ENCODE data around the gene CR1L.
"Not testable (repeated sequence)": the region's sequence is repeated elsewhere in the genome, so short reads cannot be mapped to it uniquely, and the experiment has no call there.

Gene CR1L

GRCh38 chr1:207747627-207748492, 102.9 kb downstream of the CR1L start:
- DNase-seq, result no peak

DNA sequence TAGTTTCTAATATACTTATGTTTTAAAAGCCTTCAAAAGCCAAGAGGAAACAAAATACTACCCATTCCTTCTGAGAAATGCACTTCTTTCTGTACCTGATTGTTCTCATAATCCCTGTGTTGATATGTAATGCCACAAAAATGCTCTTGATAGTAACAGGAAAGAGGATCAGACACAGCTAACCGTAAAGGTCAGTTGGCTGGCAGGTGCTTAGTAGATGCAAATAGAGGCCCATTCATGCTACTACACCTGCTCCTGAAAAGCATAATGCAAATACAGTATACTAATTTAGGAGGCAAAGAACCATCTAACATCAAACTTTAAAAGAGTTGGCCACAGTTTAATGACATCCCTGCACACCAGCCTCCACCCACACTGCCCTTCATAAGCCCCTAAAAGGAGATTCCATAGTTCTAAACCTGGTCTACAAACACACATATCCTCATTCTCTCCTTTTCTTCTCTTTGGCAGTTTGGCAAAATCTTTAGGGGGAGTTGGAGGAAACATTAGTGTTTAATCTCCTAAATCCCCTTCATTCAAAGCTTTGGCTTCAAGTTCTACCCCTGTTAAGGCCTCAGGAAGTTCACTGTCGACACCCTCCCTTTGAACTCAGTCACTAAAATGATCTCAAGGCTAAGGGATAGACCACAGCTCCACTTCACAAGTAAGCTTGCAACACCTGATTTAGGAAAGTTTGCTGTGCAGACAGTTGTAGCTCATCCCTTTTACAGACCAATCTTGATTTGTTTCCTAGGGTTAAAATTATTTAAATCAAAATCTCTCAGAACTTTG, 104.0 kb downstream of the CR1L start:
- no peak for DNase-seq

GRCh38 chr1:207750631-207751305, 105.8 kb downstream of the CR1L start:
- DNase-seq, result no peak

DNA sequence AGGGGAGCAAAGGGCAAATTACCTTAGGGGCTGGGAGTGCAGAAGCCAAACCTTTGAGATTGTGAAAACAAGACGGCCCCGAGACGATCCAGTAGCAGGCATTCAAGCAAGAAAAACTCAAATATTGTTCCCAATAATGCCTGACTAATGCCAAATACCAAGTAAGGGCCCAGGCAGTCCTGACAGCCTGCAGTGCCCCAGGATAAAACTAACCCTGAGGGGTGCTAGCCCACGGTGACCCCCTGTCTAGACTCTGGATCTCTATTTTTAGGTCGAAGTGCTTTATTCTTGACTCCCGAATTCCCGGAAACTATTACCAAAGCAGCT, 106.5 kb downstream of the CR1L start:
- DNase-seq, result not testable (repeated sequence)

DNA sequence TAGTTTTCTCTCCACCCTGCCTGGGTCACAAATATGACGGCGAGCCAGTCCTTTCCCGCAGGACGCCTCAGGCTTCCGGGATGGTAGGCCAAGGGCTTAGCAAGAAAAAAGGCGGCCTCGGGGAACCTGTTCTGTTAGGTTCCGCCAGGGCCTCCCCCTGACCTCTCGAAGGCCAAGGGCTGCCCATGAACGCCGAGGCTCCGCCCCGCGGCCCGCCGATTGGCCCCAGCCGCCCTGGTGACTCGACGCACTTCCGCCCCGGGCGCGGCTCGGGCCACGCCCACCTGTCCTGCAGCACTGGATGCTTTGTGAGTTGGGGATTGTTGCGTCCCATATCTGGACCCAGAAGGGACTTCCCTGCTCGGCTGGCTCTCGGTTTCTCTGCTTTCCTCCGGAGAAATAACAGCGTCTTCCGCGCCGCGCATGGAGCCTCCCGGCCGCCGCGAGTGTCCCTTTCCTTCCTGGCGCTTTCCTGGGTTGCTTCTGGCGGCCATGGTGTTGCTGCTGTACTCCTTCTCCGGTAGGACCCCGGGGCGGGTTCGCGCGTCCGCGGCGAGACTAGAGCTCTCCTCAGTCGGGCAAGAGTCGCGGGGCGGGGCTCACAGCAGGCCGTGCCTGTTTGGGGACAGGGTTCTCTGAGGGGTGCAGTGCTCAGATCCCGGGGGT, 107.0 kb downstream of the CR1L start, which contains the start of gene CD46:
TSS of gene CD46 (plus strand) at position 265 of the 666 bp plus-strand sequence. CDS start at position 424, 159 bp downstream.
- peak; percentile 82 for DNase-seq

GRCh38 chr1:207752456-207752998, 107.6 kb downstream of the CR1L start:
- no peak for DNase-seq

GRCh38 chr1:207753611-207754010, 108.7 kb downstream of the CR1L start:
- DNase-seq, result no peak

DNA sequence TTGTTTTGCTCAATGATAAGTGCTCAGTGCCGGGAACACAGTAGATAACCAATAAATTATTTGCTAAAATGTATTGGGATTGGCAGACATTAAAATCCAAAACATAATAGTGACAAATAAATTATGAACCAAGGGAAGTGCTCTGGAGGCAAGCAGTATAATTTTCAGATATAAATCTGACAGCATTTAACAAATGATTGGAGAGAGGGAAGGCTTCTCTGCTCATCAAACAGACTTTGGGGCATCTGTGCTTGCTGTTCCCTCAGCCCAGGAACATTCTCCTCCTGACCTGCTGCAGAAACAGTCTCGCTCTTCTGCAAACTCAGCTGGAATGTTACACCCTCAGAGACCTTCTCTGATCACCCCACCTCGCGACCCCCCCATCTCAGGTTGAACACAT, 109.1 kb downstream of the CR1L start:
- no peak for DNase-seq

- DNase-seq, result no peak
Measured at GRCh38 chr1:207754974-207755700, 110.2 kb downstream of the CR1L start.

DNA sequence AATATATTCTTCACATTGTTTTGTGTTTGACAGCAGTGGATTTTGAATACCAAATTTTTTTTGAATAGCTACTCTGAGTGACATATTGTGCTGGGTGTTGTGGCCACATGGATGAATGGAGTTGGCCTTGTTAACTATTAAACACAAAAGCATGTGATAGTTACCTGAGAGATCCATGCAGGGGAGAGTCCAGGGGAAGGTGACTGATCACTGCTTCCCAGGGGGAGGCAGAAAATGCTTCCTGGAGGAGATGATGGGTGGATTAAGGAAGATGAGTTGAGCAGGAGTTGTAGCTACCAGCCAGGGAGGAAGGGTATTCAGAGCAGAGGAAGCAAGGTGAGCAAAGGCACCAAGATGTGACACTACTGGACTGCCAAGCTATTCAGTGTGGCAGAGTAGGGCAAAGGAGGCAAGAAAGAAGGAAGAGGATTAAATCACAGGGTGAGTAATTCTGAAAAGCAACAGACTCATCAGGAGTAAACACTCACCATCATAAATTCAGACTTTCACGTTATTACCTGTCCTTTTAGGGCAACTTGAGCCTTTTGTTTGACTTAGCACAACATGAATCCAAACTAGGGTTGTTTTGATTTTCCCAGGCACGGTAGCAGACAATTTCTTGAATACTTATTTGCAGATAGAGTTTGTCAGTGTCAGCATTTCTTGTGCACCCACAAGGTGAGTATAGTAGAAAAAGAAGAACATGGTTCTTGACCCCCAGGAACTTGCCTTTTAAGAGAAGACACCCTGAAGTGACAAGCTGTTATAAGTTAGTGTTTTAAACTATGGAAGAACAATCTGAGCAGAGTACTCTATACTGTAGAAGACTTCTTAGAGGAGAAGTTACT, 111.1 kb downstream of the CR1L start:
- no peak for DNase-seq

GRCh38 chr1:207762622-207763021, 117.7 kb downstream of the CR1L start:
- DNase-seq, result no peak

- DNase-seq, result no peak
Measured at GRCh38 chr1:207763091-207763490, 118.2 kb downstream of the CR1L start.

DNA sequence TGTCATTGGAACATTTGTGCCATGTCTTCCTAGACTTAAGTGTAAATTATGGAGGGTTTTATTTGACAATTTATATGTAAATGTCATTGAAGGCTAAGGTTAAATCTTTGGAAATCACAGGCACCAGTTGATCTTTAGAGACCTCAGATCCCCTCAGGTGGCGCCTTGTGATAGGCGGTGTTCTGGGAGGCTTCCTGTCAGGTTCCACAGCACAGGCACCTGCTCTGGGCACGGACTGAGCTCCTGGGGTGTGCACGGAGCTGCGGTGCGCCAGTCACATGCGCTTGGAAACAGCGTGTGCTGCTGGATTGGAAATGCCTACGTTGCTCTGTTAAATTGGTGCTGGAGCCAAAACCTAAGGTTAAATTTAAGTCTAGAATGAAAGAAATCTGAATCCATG, 119.0 kb downstream of the CR1L start:
- no peak for DNase-seq

DNA sequence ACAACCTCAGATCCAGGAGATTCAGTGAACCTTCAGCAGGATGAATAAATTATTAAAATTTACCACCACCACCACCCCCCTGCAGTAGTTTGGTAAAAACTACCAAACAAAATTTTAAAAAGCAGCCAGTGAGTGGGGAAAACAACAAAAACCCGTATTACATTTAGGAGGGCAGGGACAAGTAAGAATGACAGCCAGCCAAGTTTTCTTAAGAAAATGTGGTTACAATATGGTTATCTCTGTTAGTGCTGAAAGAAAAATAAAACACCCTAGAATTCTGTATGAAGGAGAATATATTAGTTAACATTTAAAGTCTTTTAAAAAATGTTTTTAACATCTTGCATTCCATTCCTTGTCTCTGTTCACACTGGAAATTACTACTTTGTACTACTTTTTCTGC, 121.6 kb downstream of the CR1L start:
- no peak for DNase-seq

GRCh38 chr1:207770514-207770913, 125.6 kb downstream of the CR1L start:
- not testable (repeated sequence) for DNase-seq

Measured in NCI-H1417 treated with DMSO at 0.1 percent for 48 hours (cell line).